Stomach (tissue), 9 donors: ENCODE measurements around the gene ZNF268. TPM values are rescaled to one million over a fixed set of nuclear protein-coding genes. Genes with fewer than 3 reads are reported as not detected.
"Not testable (repeated sequence)": the region's sequence is repeated elsewhere in the genome, so short reads cannot be mapped to it uniquely, and the experiment has no call there.

Experiments
- DNase-seq, 2 donors: peaks; one replicate each; pipeline versions ENCODE4 v3.0.0 to v3.0.0-alpha.2; 2013 to 2019
- H3K27ac ChIP-seq, 5 donors: fragments of 200-600 bp in 4 of 5; sonication (generic) in 4 of 5; one replicate each; pipeline ENCODE4 v1.5.1; 2013 to 2019; ENCODE audit warnings: mild to moderate bottlenecking in 1 of 5, moderate library complexity in 1 of 5
- H3K27me3 ChIP-seq, 3 donors: fragments of 200-600 bp; sonication (generic); one replicate each; pipeline ENCODE4 v1.5.1; 2017 to 2019; ENCODE audit warnings: mixed run types in 1 of 3
- H3K36me3 ChIP-seq, 4 donors: fragments of 200-600 bp; sonication (generic); 1 replicate in 3 of 4; 2 replicates in 1 of 4; pipeline ENCODE4 v1.5.1; 2016 to 2019
- H3K4me1 ChIP-seq, 4 donors: fragments of 200-600 bp; sonication (generic); one replicate each; pipeline ENCODE4 v1.5.1; 2016 to 2019
- H3K4me3 ChIP-seq, 4 donors: fragments of 200-600 bp; sonication (generic) in 3 of 4; one replicate each; pipeline ENCODE4 v1.5.1; 2016 to 2019; ENCODE audit warnings: mild to moderate bottlenecking in 1 of 4
- H3K9me3 ChIP-seq, 4 donors: fragments of 200-600 bp; sonication (generic); one replicate each; pipeline ENCODE4 v1.5.1; 2016 to 2019
- CTCF ChIP-seq, 7 experiments: fragments of 450-650 bp in 4 of 7; fragments of 200-600 bp in 3 of 7; sonication (generic) in 3 of 7; IDR thresholded peaks; one replicate each; pipeline ENCODE4 v1.5.1; 2016 to 2019; ENCODE audit warnings: antibody characterized with exemption in 7 of 7, control low read depth in 2 of 7, mild to moderate bottlenecking in 1 of 7
- EP300 ChIP-seq: sonication (generic); formaldehyde crosslinking; IDR thresholded peaks from one replicate; pipeline ENCODE4 v1.6.1; 2017; ENCODE audit warnings: antibody characterized with exemption
- POLR2A ChIP-seq, 4 donors: fragments of 450-650 bp; IDR thresholded peaks; one replicate each; pipeline ENCODE4 v1.6.1; 2016; ENCODE audit warnings: antibody characterized with exemption in 4 of 4, control low read depth in 2 of 4, mild to moderate bottlenecking in 1 of 4, moderate library complexity in 1 of 4
- POLR2AphosphoS5 ChIP-seq, 3 donors: sonication (generic); formaldehyde crosslinking; IDR thresholded peaks; one replicate each; pipeline ENCODE4 v1.6.1; 2016; ENCODE audit warnings: antibody characterized with exemption in 3 of 3
- WGBS, 5 donors: extraction: QIAGEN DNeasy Blood & Tissue Kit in 3 of 5; methylation state at CpG; one replicate each; pipeline versions ENCODE4 v1.1.5 to v1.1.7; 2013 to 2018; 5-methylcytosine and 5-hydroxymethylcytosine counted together
- intact Hi-C: fragments of 100-400 bp; cut with DNase I; formaldehyde crosslinking; loops from one replicate; pipeline ENCODE4 v1.15.1; 2023; ENCODE audit warnings: low total_unique reads
- polyA plus RNA-seq, 3 donors: library from polyadenylated mRNA; stranded (reverse); fragments of 200-250 nt; gene quantifications; one replicate each; pipeline ENCODE4 v1.2.3, GENCODE V29; 2013
- small RNA-seq, 4 donors: library from RNA; depleted of rRNA; stranded (forward); fragments of <200 nt; gene quantifications; one replicate each; pipeline ENCODE3, GENCODE V24; 2016
- total RNA-seq, 5 donors: library from RNA; depleted of rRNA; stranded (reverse); fragments of >200 nt; gene quantifications; one replicate each; pipeline versions ENCODE4 v1.1.0 to v1.2.3, GENCODE V29; 2014 to 2016
- donor health status: healthy with polysubstance abuse.
- donor health status: Bipolar disorder and iron deficiency.
- donor health status: healthy.

ZNF268 gene
- total and polyA plus RNA-seq, 8 donors, result under 0.01 to 39.7 (median 6.2) TPM

- 57 to 65% (median 60%) methylated on average over 6 of the region's 6 CpGs for WGBS, 5 donors
- DNase-seq, result no peak
- Histone ChIP-seq H3K4me1 (no peaks in the 10 kb centered on the region), H3K27ac (no peak overlapping the region), H3K4me3 (no peak overlapping the region), H3K9me3 (peaks cover 3 to 16% (median 9%) of the 10 kb centered on the region in 4 donors), H3K27me3 (no peaks in the 10 kb centered on the region), H3K36me3 (no peaks in the 10 kb centered on the region)
- no peak for TF ChIP-seq CTCF (IDR thresholded peaks at IDR 0.05)
- no peak for TF ChIP-seq POLR2AphosphoS5 (IDR thresholded peaks at IDR 0.05)
- TF ChIP-seq EP300, result no peak
- no peak for TF ChIP-seq POLR2A (IDR thresholded peaks at IDR 0.05)
- intact Hi-C loops, result no loop called here
These were observed 70.4 kb downstream of the ZNF268 start for GRCh38 chr12:133251732-133252131.

- H3K4me3 ChIP-seq, H3K4me1 ChIP-seq, H3K27me3 ChIP-seq, H3K27ac ChIP-seq, H3K36me3 ChIP-seq, DNase-seq, intact Hi-C loops: not testable (repeated sequence)
- H3K9me3 ChIP-seq, result peaks cover 3 to 25% (median 9%) of the 10 kb centered on the region in 4 donors
- WGBS, 5 donors, result 19 to 37% (median 29%) methylated on average over 1 of the region's 1 CpG
These were observed 74.5 kb downstream of the ZNF268 start for GRCh38 chr12:133255833-133256232.

- Histone ChIP-seq H3K27ac (no peak overlapping the region), H3K27me3 (no peaks in the 10 kb centered on the region), H3K36me3 (no peaks in the 10 kb centered on the region), H3K9me3 (peaks cover 3 to 25% (median 9%) of the 10 kb centered on the region in 4 donors), H3K4me3 (no peak overlapping the region), H3K4me1 (no peaks in the 10 kb centered on the region)
- 22 to 49% (median 35%) methylated on average over 1 of the region's 1 CpG for WGBS, 5 donors
- DNase-seq, result no peak
- TF ChIP-seq POLR2A (IDR thresholded peaks at IDR 0.05) (no peak), EP300 (no peak), POLR2AphosphoS5 (IDR thresholded peaks at IDR 0.05) (no peak), CTCF (IDR thresholded peaks at IDR 0.05) (no peak)
- intact Hi-C loops, result no loop called here
These were observed 75.0 kb downstream of the ZNF268 start for GRCh38 chr12:133256321-133256720.

- no peaks in the 10 kb centered on the region for H3K27me3 ChIP-seq
- H3K36me3 ChIP-seq, result no peaks in the 10 kb centered on the region
- H3K4me3 ChIP-seq, result no peak overlapping the region
- 78 to 89% (median 86%) methylated on average over 30 to 33 of the region's 33 CpGs for WGBS, 5 donors
- H3K9me3 ChIP-seq, result peaks cover 0 to 11% (median 0%) of the 10 kb centered on the region in 4 donors
- DNase-seq, result no peak
- H3K27ac ChIP-seq, result no peak overlapping the region
- no peaks in the 10 kb centered on the region for H3K4me1 ChIP-seq
- intact Hi-C loops, result no loop called here
- TF ChIP-seq POLR2A (IDR thresholded peaks at IDR 0.05), result no peak
- no peak for TF ChIP-seq EP300
- no peak for TF ChIP-seq POLR2AphosphoS5 (IDR thresholded peaks at IDR 0.05)
- TF ChIP-seq CTCF (IDR thresholded peaks at IDR 0.05), result no peak
These were observed 82.9 kb downstream of the ZNF268 start for GRCh38 chr12:133264173-133264572.

Small RNAs within 50 kb of the gene (small RNA-seq; reads per million reads assigned to genes)
- gene RF00019, result 0 reads per million in 4 donors
- 0 reads per million in 4 donors for gene RNU6-717P

Other genes starting within 250 kb of the ZNF268 start
- gene ZNF605, start 225.2 kb upstream of the ZNF268 start, total RNA-seq, result 10 to 100 TPM in 2 of 5 donors, 1 to 10 TPM in 2, under 1 TPM in 1; 0.58 to 16.9 (median 8.2) TPM
- 1 to 10 TPM in 2 of 3 donors, under 1 TPM in 1; 0.92 to 2.5 (median 2.2) TPM for gene ZNF605, start 225.2 kb upstream of the ZNF268 start, polyA plus RNA-seq
- 10 to 100 TPM in 1 of 5 donors, 1 to 10 TPM in 4; 1.8 to 30.3 (median 4.5) TPM for gene ZNF26, start 195.1 kb upstream of the ZNF268 start, total RNA-seq
- gene ZNF26, start 195.1 kb upstream of the ZNF268 start, polyA plus RNA-seq, result 1 to 10 TPM; 1.2 to 3.0 (median 2.1) TPM
- gene ZNF84, start 144.0 kb upstream of the ZNF268 start, total RNA-seq, result 10 to 100 TPM; 10.5 to 53.3 (median 20.1) TPM
- 1 to 10 TPM; 3.5 to 7.8 (median 7.5) TPM for gene ZNF84, start 144.0 kb upstream of the ZNF268 start, polyA plus RNA-seq
- gene ZNF140, start 100.6 kb upstream of the ZNF268 start, total RNA-seq, result 10 to 100 TPM in 3 of 5 donors, 1 to 10 TPM in 2; 2.3 to 43.3 (median 34.1) TPM
- gene ZNF140, start 100.6 kb upstream of the ZNF268 start, polyA plus RNA-seq, result 10 to 100 TPM; 10.0 to 17.1 (median 13.2) TPM
- 1 to 10 TPM; 1.4 to 6.4 (median 2.7) TPM for gene ZNF891, start 51.2 kb upstream of the ZNF268 start, total RNA-seq
- under 1 TPM; 0.15 to 0.38 (median 0.25) TPM for gene ZNF891, start 51.2 kb upstream of the ZNF268 start, polyA plus RNA-seq
- 10 to 100 TPM in 2 of 5 donors, 1 to 10 TPM in 2, not detected in 1; 4.6 to 20.7 (median 13.1) TPM for gene ZNF10, start 50.9 kb upstream of the ZNF268 start, total RNA-seq
- gene ZNF10, start 50.9 kb upstream of the ZNF268 start, polyA plus RNA-seq, result 1 to 10 TPM; 2.4 to 5.8 (median 4.9) TPM
- not detected for gene ANHX, start 54.4 kb downstream of the ZNF268 start, total RNA-seq
- not detected for gene ANHX, start 54.4 kb downstream of the ZNF268 start, polyA plus RNA-seq